ENCODE results near the gene RPL10A. TPM values are rescaled to one million over a fixed set of nuclear protein-coding genes. Genes with fewer than 3 reads are reported as not detected.

Gene RPL10A
- total and polyA plus RNA-seq, 2 of the 13 experiments (the other 11 are each of a cell fraction or from before 2014, with no cell fraction given): 1,854 to 2,726 TPM

GRCh38 chr6:35452183-35453090 is 15.8 kb upstream of the RPL10A start, which contains the start of gene FANCE (continued):
- TF ChIP-seq CENPBD1 (CRISPR knock-in tag; IDR thresholded peaks at IDR 0.05; ENCODE audit: borderline replicate concordance, low read depth): no peak
- peak; percentile 61 for TF ChIP-seq MED1 (CRISPR knock-in tag; IDR thresholded peaks at IDR 0.05)
- TF ChIP-seq FOXO1 (CRISPR knock-in tag; IDR thresholded peaks at IDR 0.05): no peak; the same call in none of the 2 replicates
- 0 out of 2 replicates have a peak, but pooled peaks have one; percentile 53 for TF ChIP-seq NFAT5 (CRISPR knock-in tag; IDR thresholded peaks at IDR 0.05)
- no peak for TF ChIP-seq SNRNP70 (IDR thresholded peaks at IDR 0.05; ENCODE audit: low read depth, low read length)
- TF ChIP-seq MYPOP (CRISPR knock-in tag; IDR thresholded peaks at IDR 0.05): peak; percentile 82
- TF ChIP-seq SNAPC2 (CRISPR knock-in tag; IDR thresholded peaks at IDR 0.05): peak; percentile 71
- TF ChIP-seq HOXA7 (CRISPR knock-in tag; IDR thresholded peaks at IDR 0.05): no peak
- no peak for TF ChIP-seq RFX5 (IDR thresholded peaks at IDR 0.05; ENCODE audit: low read depth, low read length)
- TF ChIP-seq ZNF605 (CRISPR knock-in tag; IDR thresholded peaks at IDR 0.05): no peak
- TF ChIP-seq IKZF5 (CRISPR knock-in tag; IDR thresholded peaks at IDR 0.05): peak; percentile 61; the same call in 1 of the 2 replicates
- TF ChIP-seq ZNF710 (CRISPR knock-in tag; IDR thresholded peaks at IDR 0.05; ENCODE audit: borderline replicate concordance): no peak
- TF ChIP-seq ZNF614 (CRISPR knock-in tag; IDR thresholded peaks at IDR 0.05; ENCODE audit: borderline replicate concordance): peak; percentile 83; the same call in 1 of the 2 replicates
- no peak for TF ChIP-seq ZNF7 (CRISPR knock-in tag; IDR thresholded peaks at IDR 0.05)
- TF ChIP-seq, protein P1, sequence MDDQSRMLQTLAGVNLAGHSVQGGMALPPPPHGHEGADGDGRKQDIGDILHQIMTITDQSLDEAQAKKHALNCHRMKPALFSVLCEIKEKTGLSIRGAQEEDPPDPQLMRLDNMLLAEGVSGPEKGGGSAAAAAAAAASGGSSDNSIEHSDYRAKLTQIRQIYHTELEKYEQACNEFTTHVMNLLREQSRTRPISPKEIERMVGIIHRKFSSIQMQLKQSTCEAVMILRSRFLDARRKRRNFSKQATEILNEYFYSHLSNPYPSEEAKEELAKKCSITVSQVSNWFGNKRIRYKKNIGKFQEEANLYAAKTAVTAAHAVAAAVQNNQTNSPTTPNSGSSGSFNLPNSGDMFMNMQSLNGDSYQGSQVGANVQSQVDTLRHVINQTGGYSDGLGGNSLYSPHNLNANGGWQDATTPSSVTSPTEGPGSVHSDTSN (CRISPR knock-in tag; IDR thresholded peaks at IDR 0.05; ENCODE audit: borderline replicate concordance): no peak
- no peak for TF ChIP-seq ZNF264 (CRISPR knock-in tag; IDR thresholded peaks at IDR 0.05)
- peak; percentile 56; the same call in 1 of the 2 replicates for TF ChIP-seq ZNF263 (CRISPR knock-in tag; IDR thresholded peaks at IDR 0.05)
